OCI-LY7 (cell line): Measurements from ENCODE around the gene MGMT.

Experiments
- CTCF ChIP-seq: fragments of 200-600 bp; sonication (generic); conservative IDR thresholded peaks from 2 replicates; pipeline ENCODE4 v1.5.1; 2014; ENCODE audit warnings: mild to moderate bottlenecking, antibody characterized with exemption, low read length, moderate library complexity, mixed read lengths
- EZH2phosphoT487 ChIP-seq: fragments of 200-600 bp; sonication (generic); IDR thresholded peaks from 2 replicates; pipeline ENCODE4 v1.6.1; 2018; ENCODE audit warnings: low read depth, borderline replicate concordance, mild to moderate bottlenecking, mixed run types, antibody characterized with exemption, low read length, moderate library complexity, mixed read lengths

- TF ChIP-seq CTCF (no peak), EZH2phosphoT487 (no peak)
Measured at GRCh38 chr10:129583831-129584230, 116.8 kb downstream of the MGMT start.
